H9 (cell line): ENCODE results near the gene SERTAD1. TPM values are rescaled to one million over a fixed set of nuclear protein-coding genes. Genes with fewer than 3 reads are reported as not detected.

ENCODE experiments used
- DNase-seq: peaks from one replicate; pipeline ENCODE4 v3.0.0-alpha.2; 2017
- H2AFZ ChIP-seq: one replicate; pipeline ENCODE4 v1.6.1; 2013; ENCODE audit warnings: mild to moderate bottlenecking, low read length, control low read depth, moderate library complexity
- H2AK5ac ChIP-seq: 2 replicates; pipeline ENCODE4 v1.6.1; 2013; ENCODE audit warnings: low read length, control low read depth, mixed read lengths; ENCODE audit not compliant: insufficient read length
- H2BK120ac ChIP-seq: one replicate; pipeline ENCODE4 v1.6.1; 2013; ENCODE audit warnings: low read depth, mild to moderate bottlenecking, low read length, control low read depth, inconsistent platforms; ENCODE audit not compliant: poor library complexity, severe bottlenecking
- H2BK12ac ChIP-seq: 2 replicates; pipeline ENCODE4 v1.6.1; 2013; ENCODE audit warnings: low read length, control low read depth, mixed read lengths, low read depth; ENCODE audit not compliant: insufficient read length
- H2BK15ac ChIP-seq: 2 replicates; pipeline ENCODE4 v1.6.1; 2013; ENCODE audit warnings: low read depth, low read length, control low read depth
- H2BK20ac ChIP-seq: one replicate; pipeline ENCODE4 v1.6.1; 2013; ENCODE audit warnings: low read depth, mild to moderate bottlenecking, low read length, control low read depth, inconsistent platforms; ENCODE audit not compliant: poor library complexity, severe bottlenecking
- H2BK5ac ChIP-seq: 2 replicates; pipeline ENCODE4 v1.6.1; 2013; ENCODE audit warnings: low read length, control low read depth, mixed read lengths; ENCODE audit not compliant: insufficient read length
- H3K14ac ChIP-seq: 2 replicates; pipeline ENCODE4 v1.6.1; 2013; ENCODE audit warnings: low read length, control low read depth; ENCODE audit not compliant: insufficient read depth
- H3K18ac ChIP-seq: 2 replicates; pipeline ENCODE4 v1.6.1; 2013; ENCODE audit warnings: low read depth, mild to moderate bottlenecking, mixed read lengths, low read length, control low read depth; ENCODE audit not compliant: insufficient read length
- H3K23ac ChIP-seq: 2 replicates; pipeline ENCODE4 v1.6.1; 2013; ENCODE audit warnings: low read length, control low read depth, mixed read lengths, low read depth; ENCODE audit not compliant: insufficient read length
- H3K23me2 ChIP-seq: 2 replicates; pipeline ENCODE4 v1.6.1; 2013; ENCODE audit warnings: low read depth, mild to moderate bottlenecking, mixed read lengths, low read length, control low read depth; ENCODE audit not compliant: insufficient read length, poor library complexity, severe bottlenecking
- H3K27ac ChIP-seq: 2 replicates; pipeline ENCODE4 v1.5.1; 2013; ENCODE audit warnings: low read length, control low read depth, mixed read lengths, low read depth; ENCODE audit not compliant: insufficient read length
- H3K27me3 ChIP-seq: 2 replicates; pipeline ENCODE4 v1.6.1; 2013; ENCODE audit warnings: low read length, control low read depth, inconsistent platforms; ENCODE audit not compliant: insufficient read depth
- H3K4ac ChIP-seq: 2 replicates; pipeline ENCODE4 v1.6.1; 2013; ENCODE audit warnings: low read depth, mild to moderate bottlenecking, control low read depth, inconsistent platforms, low read length, moderate library complexity
- H3K4me1 ChIP-seq: 2 replicates; pipeline ENCODE4 v1.6.1; 2013; ENCODE audit warnings: low read length, control low read depth, inconsistent platforms; ENCODE audit not compliant: insufficient read depth
- H3K4me2 ChIP-seq: 2 replicates; pipeline ENCODE4 v1.6.1; 2013; ENCODE audit warnings: low read length, control low read depth, mixed read lengths; ENCODE audit not compliant: insufficient read length, insufficient read depth
- H3K56ac ChIP-seq: 2 replicates; pipeline ENCODE4 v1.6.1; 2013; ENCODE audit warnings: low read depth, mild to moderate bottlenecking, mixed read lengths, low read length, control low read depth; ENCODE audit not compliant: insufficient read length
- H3K79me1 ChIP-seq: 2 replicates; pipeline ENCODE4 v1.6.1; 2013; ENCODE audit warnings: low read depth, mild to moderate bottlenecking, moderate library complexity, low read length, control low read depth, inconsistent platforms; ENCODE audit not compliant: insufficient read depth, poor library complexity, severe bottlenecking
- H3K79me2 ChIP-seq: 2 replicates; pipeline ENCODE4 v1.6.1; 2013; ENCODE audit warnings: low read length, control low read depth, inconsistent platforms; ENCODE audit not compliant: insufficient read depth
- H3K9ac ChIP-seq: 2 replicates; pipeline ENCODE4 v1.6.1; 2013; ENCODE audit warnings: low read length, control low read depth, mixed read lengths; ENCODE audit not compliant: insufficient read length; ENCODE audit errors: extremely low read depth
- H3K9me3 ChIP-seq: one replicate; pipeline ENCODE4 v1.6.1; 2013; ENCODE audit warnings: low read depth, low read length, inconsistent platforms; ENCODE audit not compliant: control insufficient read depth
- H3T11ph ChIP-seq: one replicate; pipeline ENCODE4 v1.6.1; 2013; ENCODE audit warnings: mild to moderate bottlenecking, low read length, control low read depth, inconsistent platforms
- H4K20me1 ChIP-seq: one replicate; pipeline ENCODE4 v1.6.1; 2013; ENCODE audit not compliant: control insufficient read depth, insufficient read length, insufficient read depth
- H4K5ac ChIP-seq: 2 replicates; pipeline ENCODE4 v1.6.1; 2013; ENCODE audit warnings: low read depth, mild to moderate bottlenecking, mixed read lengths, low read length, control low read depth; ENCODE audit not compliant: insufficient read length
- H4K8ac ChIP-seq: replicated peaks from 2 replicates; pipeline ENCODE4 v1.6.1; 2013; ENCODE audit warnings: low read length, control low read depth, mixed read lengths, low read depth; ENCODE audit not compliant: insufficient read length
- H4K91ac ChIP-seq: 2 replicates; pipeline ENCODE4 v1.6.1; 2013; ENCODE audit warnings: low read depth, mild to moderate bottlenecking, moderate library complexity, mixed read lengths, low read length, control low read depth; ENCODE audit not compliant: insufficient read length
- H3K27ac Mint-ChIP-seq, 3 experiments: 2 replicates in 2 of 3; 3 replicates in 1 of 3; pipeline ENCODE4 v1.8.0; 2020 to 2021; ENCODE audit warnings: mixed read lengths in 3 of 3, mild to moderate bottlenecking in 1 of 3, moderate library complexity in 1 of 3
- H3K27me3 Mint-ChIP-seq: 2 replicates; pipeline ENCODE4 v1.8.0; 2021; ENCODE audit warnings: low read depth, mild to moderate bottlenecking, moderate library complexity, mixed read lengths
- H3K36me3 Mint-ChIP-seq, 3 experiments: 2 replicates in 2 of 3; 3 replicates in 1 of 3; pipeline ENCODE4 v1.8.0; 2020 to 2021; ENCODE audit warnings: low read depth in 3 of 3, mixed read lengths in 3 of 3; ENCODE audit not compliant: insufficient read depth in 1 of 3
- H3K4me1 Mint-ChIP-seq, 2 experiments: 2 replicates each; pipeline ENCODE4 v1.8.0; 2020; ENCODE audit warnings: mixed read lengths in 2 of 2
- H3K4me3 Mint-ChIP-seq, 2 experiments: 2 replicates in 1 of 2; 3 replicates in 1 of 2; pipeline ENCODE4 v1.8.0; 2020 to 2021; ENCODE audit warnings: mild to moderate bottlenecking in 2 of 2, mixed read lengths in 2 of 2, moderate library complexity in 1 of 2
- H3K9me3 Mint-ChIP-seq, 2 experiments: 2 replicates in 1 of 2; 3 replicates in 1 of 2; pipeline ENCODE4 v1.8.0; 2020; ENCODE audit warnings: mild to moderate bottlenecking in 2 of 2, mixed read lengths in 2 of 2, moderate library complexity in 1 of 2
- WGBS: extraction: QIAGEN DNeasy Blood & Tissue Kit; methylation state at CpG from one replicate; pipeline ENCODE4 v1.1.7; 2013; ENCODE audit warnings: missing lambda C conversion rate, low lambda C conversion rate, mixed read lengths; ENCODE audit not compliant: insufficient read length; ENCODE audit errors: extremely low coverage; 5-methylcytosine and 5-hydroxymethylcytosine counted together
- total RNA-seq: library from RNA; stranded (reverse); gene quantifications from 2 replicates; pipeline ENCODE4 v1.2.1, GENCODE V29; 2021
- TF ChIP-seq, protein P1 (sequence below): fragments of 200-600 bp; sonication (generic); conservative IDR thresholded peaks from 3 replicates; pipeline ENCODE4 v1.8.0; 2021; ENCODE audit warnings: antibody characterized with exemption, mild to moderate bottlenecking

The SERTAD1 gene
- total RNA-seq, 1 experiment from 2014 or later = 7.9 TPM

- H3K79me2 ChIP-seq = no peaks in the 10 kb centered on the region
- H3K4me2 ChIP-seq = no peak overlapping the region
- H2AFZ ChIP-seq = no peak overlapping the region
- DNase-seq = no peak
- H3K9me3 ChIP-seq = no peaks in the 10 kb centered on the region
- WGBS = no CpG with 5 or more reads among the region's 8 CpGs
- no peak overlapping the region for H2BK120ac ChIP-seq
- no peak overlapping the region for H2BK5ac ChIP-seq
- peaks cover 2% of the 10 kb centered on the region; the same call in 1 of the 2 replicates for H3K27me3 Mint-ChIP-seq
- H2BK20ac ChIP-seq = no peak overlapping the region
- H3K27ac ChIP-seq = no peak overlapping the region
- H3K4me3 Mint-ChIP-seq = no peak overlapping the region; a peak in 1 of 5 replicates
- H3K79me1 ChIP-seq = no peaks in the 10 kb centered on the region
- H4K5ac ChIP-seq = no peak overlapping the region
- no peak overlapping the region for H3K18ac ChIP-seq
- H3K4me1 Mint-ChIP-seq = peaks cover 21 to 48% of the 10 kb centered on the region in 2 experiments
- H3K23ac ChIP-seq = no peak overlapping the region
- H3K56ac ChIP-seq = no peak overlapping the region
- H3K9me3 Mint-ChIP-seq = no peaks in the 10 kb centered on the region
- H4K20me1 ChIP-seq = no peaks in the 10 kb centered on the region
- no peak overlapping the region for H2AK5ac ChIP-seq
- H3K9ac ChIP-seq = no peak overlapping the region
- H3K23me2 ChIP-seq = no peaks in the 10 kb centered on the region
- peaks cover 3% of the 10 kb centered on the region; the same call in 1 of the 2 replicates for H3K4me1 ChIP-seq
- no peak overlapping the region for H3K14ac ChIP-seq
- no peaks in the 10 kb centered on the region for H3K27me3 ChIP-seq
- no peak overlapping the region for H3K4ac ChIP-seq
- peak overlapping the region in 1 of 3 experiments; percentile 86; a peak in 1 of 7 replicates for H3K27ac Mint-ChIP-seq
- H4K8ac ChIP-seq = no peak overlapping the region
- TF ChIP-seq, protein P1, sequence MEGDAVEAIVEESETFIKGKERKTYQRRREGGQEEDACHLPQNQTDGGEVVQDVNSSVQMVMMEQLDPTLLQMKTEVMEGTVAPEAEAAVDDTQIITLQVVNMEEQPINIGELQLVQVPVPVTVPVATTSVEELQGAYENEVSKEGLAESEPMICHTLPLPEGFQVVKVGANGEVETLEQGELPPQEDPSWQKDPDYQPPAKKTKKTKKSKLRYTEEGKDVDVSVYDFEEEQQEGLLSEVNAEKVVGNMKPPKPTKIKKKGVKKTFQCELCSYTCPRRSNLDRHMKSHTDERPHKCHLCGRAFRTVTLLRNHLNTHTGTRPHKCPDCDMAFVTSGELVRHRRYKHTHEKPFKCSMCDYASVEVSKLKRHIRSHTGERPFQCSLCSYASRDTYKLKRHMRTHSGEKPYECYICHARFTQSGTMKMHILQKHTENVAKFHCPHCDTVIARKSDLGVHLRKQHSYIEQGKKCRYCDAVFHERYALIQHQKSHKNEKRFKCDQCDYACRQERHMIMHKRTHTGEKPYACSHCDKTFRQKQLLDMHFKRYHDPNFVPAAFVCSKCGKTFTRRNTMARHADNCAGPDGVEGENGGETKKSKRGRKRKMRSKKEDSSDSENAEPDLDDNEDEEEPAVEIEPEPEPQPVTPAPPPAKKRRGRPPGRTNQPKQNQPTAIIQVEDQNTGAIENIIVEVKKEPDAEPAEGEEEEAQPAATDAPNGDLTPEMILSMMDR = no peak
- H3T11ph ChIP-seq = no peak overlapping the region
- H3K36me3 Mint-ChIP-seq = no peaks in the 10 kb centered on the region
- H4K91ac ChIP-seq = no peak overlapping the region
- H2BK12ac ChIP-seq = no peak overlapping the region
- peak overlapping the region; percentile 13; the same call in 1 of the 2 replicates for H2BK15ac ChIP-seq
Observed at GRCh38 chr19:40411958-40412499, 13.8 kb downstream of the SERTAD1 start.
